ENCODE data around the gene AKAP6.

Gene AKAP6

GRCh38 chr14:32594766-32595165 lies 265.7 kb downstream of the AKAP6 start:
- Histone ChIP-seq H3K9me3 (ENCODE audit: control insufficient read depth, low read length) (no peaks in the 10 kb centered on the region), H3K4me1 (ENCODE audit: control insufficient read depth, insufficient read depth, low read length) (peaks cover 32% of the 10 kb centered on the region), H3K9ac (ENCODE audit: low read length) (peak overlapping the region; percentile 53), H3K27me3 (replicated peaks; ENCODE audit: control insufficient read depth, insufficient read depth, low read length) (no peaks in the 10 kb centered on the region), H3K4me3 (ENCODE audit: low read length) (peak overlapping the region; percentile 3), H3K36me3 (ENCODE audit: control insufficient read depth, insufficient read depth, low read length, severe bottlenecking) (no peaks in the 10 kb centered on the region)
- peak; percentile 80 for DNase-seq (ENCODE audit: low read depth)

GRCh38 chr14:32595497-32595896 lies 266.4 kb downstream of the AKAP6 start:
- no peaks in the 10 kb centered on the region for H3K36me3 ChIP-seq (ENCODE audit: control insufficient read depth, insufficient read depth, low read length, severe bottlenecking)
- DNase-seq (ENCODE audit: low read depth), result no peak

DNA sequence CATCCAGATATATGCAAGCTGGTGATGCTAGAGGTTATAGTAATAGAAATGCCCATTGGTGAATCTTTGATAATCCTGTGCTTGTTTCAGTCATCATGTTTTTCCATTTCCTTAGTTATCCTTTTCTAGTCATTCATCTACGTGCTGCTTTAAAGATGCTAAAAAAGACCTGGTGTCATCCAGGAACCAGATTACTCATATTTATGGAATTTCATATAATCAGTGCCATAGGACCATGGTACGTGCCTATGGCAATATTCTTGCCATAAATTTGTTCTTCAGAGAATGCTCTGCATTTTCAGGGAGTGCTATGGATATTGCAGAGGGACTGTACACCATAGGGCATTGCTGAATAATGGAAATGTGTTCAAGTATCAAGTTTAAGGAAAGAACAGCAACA lies 267.3 kb downstream of the AKAP6 start:
- peaks cover 32% of the 10 kb centered on the region for H3K4me1 ChIP-seq (ENCODE audit: control insufficient read depth, insufficient read depth, low read length)
- no peaks in the 10 kb centered on the region for H3K36me3 ChIP-seq (ENCODE audit: control insufficient read depth, insufficient read depth, low read length, severe bottlenecking)
- H3K4me3 ChIP-seq (ENCODE audit: low read length), result no peak overlapping the region
- no peaks in the 10 kb centered on the region for H3K9me3 ChIP-seq (ENCODE audit: control insufficient read depth, low read length)
- H3K27me3 ChIP-seq (replicated peaks; ENCODE audit: control insufficient read depth, insufficient read depth, low read length), result no peaks in the 10 kb centered on the region
- H3K9ac ChIP-seq (ENCODE audit: low read length), result no peak overlapping the region
- DNase-seq (ENCODE audit: low read depth), result no peak

More at GRCh38 chr14:32595497-32595896, 266.4 kb downstream of the AKAP6 start:
- Histone ChIP-seq H3K9me3 (ENCODE audit: control insufficient read depth, low read length) (no peaks in the 10 kb centered on the region), H3K4me1 (ENCODE audit: control insufficient read depth, insufficient read depth, low read length) (peaks cover 32% of the 10 kb centered on the region), H3K9ac (ENCODE audit: low read length) (peak overlapping the region; percentile 53), H3K4me3 (ENCODE audit: low read length) (no peak overlapping the region), H3K27me3 (replicated peaks; ENCODE audit: control insufficient read depth, insufficient read depth, low read length) (no peaks in the 10 kb centered on the region)

DNA sequence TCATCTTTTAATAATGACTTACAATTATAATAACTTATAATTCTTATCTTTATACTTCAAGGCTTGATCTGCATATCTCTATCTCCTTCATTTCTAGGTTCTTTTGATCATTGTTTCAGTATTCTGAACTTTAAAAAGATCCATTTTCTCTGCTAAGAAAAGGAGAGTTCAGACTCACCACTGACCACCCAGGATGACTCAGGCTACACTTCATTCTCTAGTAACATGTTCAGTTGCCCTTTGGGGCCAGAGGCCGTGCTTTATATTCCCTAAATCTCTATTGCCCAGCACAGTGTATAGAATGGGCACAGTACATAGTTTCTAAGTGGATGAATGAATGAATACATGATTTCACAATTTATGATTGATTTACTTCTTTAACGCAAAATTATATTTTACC lies 268.7 kb downstream of the AKAP6 start:
- Histone ChIP-seq H3K9me3 (ENCODE audit: control insufficient read depth, low read length) (no peaks in the 10 kb centered on the region), H3K9ac (ENCODE audit: low read length) (no peak overlapping the region), H3K4me3 (ENCODE audit: low read length) (no peak overlapping the region), H3K4me1 (ENCODE audit: control insufficient read depth, insufficient read depth, low read length) (peaks cover 42% of the 10 kb centered on the region), H3K36me3 (ENCODE audit: control insufficient read depth, insufficient read depth, low read length, severe bottlenecking) (no peaks in the 10 kb centered on the region), H3K27me3 (replicated peaks; ENCODE audit: control insufficient read depth, insufficient read depth, low read length) (no peaks in the 10 kb centered on the region)
- no peak for DNase-seq (ENCODE audit: low read depth)

DNA sequence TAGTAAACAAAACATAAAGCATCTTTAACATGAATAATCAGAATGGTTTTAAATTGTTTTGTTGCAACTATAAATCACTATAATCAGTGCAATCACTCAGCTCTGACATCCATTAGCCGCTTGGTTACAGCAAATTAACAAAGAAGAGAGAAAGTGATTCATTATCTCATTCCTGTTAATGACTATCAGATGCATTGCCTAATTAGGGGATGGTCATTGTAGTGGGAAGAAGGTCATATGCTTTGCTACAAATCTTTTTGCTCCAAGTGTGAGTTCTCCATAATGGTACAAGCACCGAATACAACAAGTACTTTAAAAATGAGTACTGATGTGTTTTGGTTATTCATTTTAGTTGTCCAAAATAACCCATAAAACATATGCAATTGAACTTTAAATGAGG lies 272.0 kb downstream of the AKAP6 start:
- peaks cover 15% of the 10 kb centered on the region for H3K4me1 ChIP-seq (ENCODE audit: control insufficient read depth, insufficient read depth, low read length)
- H3K9ac ChIP-seq (ENCODE audit: low read length), result no peak overlapping the region
- H3K9me3 ChIP-seq (ENCODE audit: control insufficient read depth, low read length), result no peaks in the 10 kb centered on the region
- no peak overlapping the region for H3K4me3 ChIP-seq (ENCODE audit: low read length)
- no peaks in the 10 kb centered on the region for H3K27me3 ChIP-seq (replicated peaks; ENCODE audit: control insufficient read depth, insufficient read depth, low read length)
- no peaks in the 10 kb centered on the region for H3K36me3 ChIP-seq (ENCODE audit: control insufficient read depth, insufficient read depth, low read length, severe bottlenecking)
- DNase-seq (ENCODE audit: low read depth), result no peak

DNA sequence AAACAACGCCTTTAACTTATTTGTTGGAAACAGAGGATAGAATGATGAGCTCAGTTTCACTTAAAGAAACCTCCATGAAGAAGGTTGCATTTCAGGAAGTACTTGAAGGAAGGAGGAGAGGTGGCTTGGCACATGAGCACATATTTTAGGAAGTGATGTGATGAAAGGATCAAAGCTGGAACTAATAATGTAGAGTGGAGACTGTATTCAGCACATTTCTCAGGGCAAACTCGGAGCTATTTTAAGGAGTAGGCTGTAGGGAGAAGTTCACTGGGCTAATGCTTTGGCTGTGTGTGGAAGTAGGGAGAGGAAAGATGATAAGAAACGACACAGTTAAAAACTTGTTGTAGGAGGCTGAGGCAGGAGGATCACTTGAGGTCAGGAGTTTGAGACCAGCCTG lies 272.8 kb downstream of the AKAP6 start:
- Histone ChIP-seq H3K27me3 (replicated peaks; ENCODE audit: control insufficient read depth, insufficient read depth, low read length) (no peaks in the 10 kb centered on the region), H3K9ac (ENCODE audit: low read length) (no peak overlapping the region), H3K4me3 (ENCODE audit: low read length) (no peak overlapping the region), H3K9me3 (ENCODE audit: control insufficient read depth, low read length) (no peaks in the 10 kb centered on the region), H3K36me3 (ENCODE audit: control insufficient read depth, insufficient read depth, low read length, severe bottlenecking) (no peaks in the 10 kb centered on the region), H3K4me1 (ENCODE audit: control insufficient read depth, insufficient read depth, low read length) (peaks cover 15% of the 10 kb centered on the region)
- no peak for DNase-seq (ENCODE audit: low read depth)

GRCh38 chr14:32602699-32603098 lies 273.6 kb downstream of the AKAP6 start:
- H3K4me1 ChIP-seq (ENCODE audit: control insufficient read depth, insufficient read depth, low read length), result peaks cover 21% of the 10 kb centered on the region
- no peak for DNase-seq (ENCODE audit: low read depth)
- H3K36me3 ChIP-seq (ENCODE audit: control insufficient read depth, insufficient read depth, low read length, severe bottlenecking), result no peaks in the 10 kb centered on the region
- no peaks in the 10 kb centered on the region for H3K9me3 ChIP-seq (ENCODE audit: control insufficient read depth, low read length)
- no peak overlapping the region for H3K4me3 ChIP-seq (ENCODE audit: low read length)
- H3K9ac ChIP-seq (ENCODE audit: low read length), result no peak overlapping the region
- H3K27me3 ChIP-seq (replicated peaks; ENCODE audit: control insufficient read depth, insufficient read depth, low read length), result no peaks in the 10 kb centered on the region

GRCh38 chr14:32603992-32604565 lies 275.0 kb downstream of the AKAP6 start:
- no peaks in the 10 kb centered on the region for H3K9me3 ChIP-seq (ENCODE audit: control insufficient read depth, low read length)
- DNase-seq (ENCODE audit: low read depth), result no peak
- H3K4me1 ChIP-seq (ENCODE audit: control insufficient read depth, insufficient read depth, low read length), result peaks cover 26% of the 10 kb centered on the region
- no peak overlapping the region for H3K9ac ChIP-seq (ENCODE audit: low read length)
- H3K27me3 ChIP-seq (replicated peaks; ENCODE audit: control insufficient read depth, insufficient read depth, low read length), result no peaks in the 10 kb centered on the region
- H3K36me3 ChIP-seq (ENCODE audit: control insufficient read depth, insufficient read depth, low read length, severe bottlenecking), result no peaks in the 10 kb centered on the region
- H3K4me3 ChIP-seq (ENCODE audit: low read length), result no peak overlapping the region

DNA sequence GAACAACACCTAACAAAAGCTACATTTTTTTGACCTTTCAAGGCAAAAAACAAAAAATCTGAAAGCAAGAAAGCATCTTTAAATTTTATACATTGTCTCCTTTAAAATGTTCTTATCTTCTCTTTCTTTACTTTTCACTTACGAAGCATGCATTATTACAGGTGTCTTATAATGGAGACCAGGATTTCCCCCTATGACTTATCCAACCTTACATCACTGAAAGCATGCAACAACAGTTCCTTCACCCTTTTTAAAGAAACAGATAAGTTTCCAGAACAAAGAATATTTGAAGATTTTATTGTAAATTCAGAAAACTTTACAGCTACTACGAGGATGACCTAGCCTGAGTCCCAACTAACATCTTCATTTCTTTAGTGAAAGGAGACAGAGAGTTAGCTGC lies 277.2 kb downstream of the AKAP6 start:
- no peak overlapping the region for H3K4me3 ChIP-seq (ENCODE audit: low read length)
- no peaks in the 10 kb centered on the region for H3K9me3 ChIP-seq (ENCODE audit: control insufficient read depth, low read length)
- H3K4me1 ChIP-seq (ENCODE audit: control insufficient read depth, insufficient read depth, low read length), result peaks cover 33% of the 10 kb centered on the region
- H3K9ac ChIP-seq (ENCODE audit: low read length), result no peak overlapping the region
- H3K36me3 ChIP-seq (ENCODE audit: control insufficient read depth, insufficient read depth, low read length, severe bottlenecking), result no peaks in the 10 kb centered on the region
- no peaks in the 10 kb centered on the region for H3K27me3 ChIP-seq (replicated peaks; ENCODE audit: control insufficient read depth, insufficient read depth, low read length)
- DNase-seq (ENCODE audit: low read depth), result no peak

GRCh38 chr14:32607399-32607798 lies 278.3 kb downstream of the AKAP6 start:
- peaks cover 36% of the 10 kb centered on the region for H3K4me1 ChIP-seq (ENCODE audit: control insufficient read depth, insufficient read depth, low read length)
- no peak for DNase-seq (ENCODE audit: low read depth)

GRCh38 chr14:32608857-32609256 lies 279.8 kb downstream of the AKAP6 start:
- Histone ChIP-seq H3K27me3 (replicated peaks; ENCODE audit: control insufficient read depth, insufficient read depth, low read length) (no peaks in the 10 kb centered on the region), H3K9ac (ENCODE audit: low read length) (no peak overlapping the region), H3K4me3 (ENCODE audit: low read length) (no peak overlapping the region), H3K36me3 (ENCODE audit: control insufficient read depth, insufficient read depth, low read length, severe bottlenecking) (no peaks in the 10 kb centered on the region), H3K4me1 (ENCODE audit: control insufficient read depth, insufficient read depth, low read length) (peaks cover 34% of the 10 kb centered on the region), H3K9me3 (ENCODE audit: control insufficient read depth, low read length) (no peaks in the 10 kb centered on the region)
- DNase-seq (ENCODE audit: low read depth), result no peak

More at GRCh38 chr14:32607399-32607798, 278.3 kb downstream of the AKAP6 start:
- Histone ChIP-seq H3K36me3 (ENCODE audit: control insufficient read depth, insufficient read depth, low read length, severe bottlenecking) (no peaks in the 10 kb centered on the region), H3K27me3 (replicated peaks; ENCODE audit: control insufficient read depth, insufficient read depth, low read length) (no peaks in the 10 kb centered on the region), H3K9me3 (ENCODE audit: control insufficient read depth, low read length) (no peaks in the 10 kb centered on the region), H3K9ac (ENCODE audit: low read length) (no peak overlapping the region), H3K4me3 (ENCODE audit: low read length) (no peak overlapping the region)

DNA sequence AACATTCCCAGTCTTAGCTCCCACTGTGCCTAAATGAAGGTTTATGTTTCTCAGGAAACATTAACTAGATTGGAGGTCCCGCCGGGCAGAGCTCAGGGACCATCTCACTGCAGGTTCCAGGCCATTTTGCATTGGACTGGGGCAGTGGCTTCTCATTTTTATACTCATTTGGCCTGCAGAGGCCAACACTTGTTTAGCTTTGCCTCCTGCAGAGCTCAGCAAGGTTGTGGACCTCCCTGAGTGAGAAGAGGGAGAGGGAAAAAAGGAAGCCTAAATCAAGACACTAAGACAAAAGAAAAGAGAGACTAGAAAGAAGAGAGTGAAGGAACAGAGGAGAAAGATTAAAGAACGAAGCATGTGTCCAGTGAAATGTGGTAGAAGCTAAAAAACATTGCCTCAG lies 280.3 kb downstream of the AKAP6 start:
- Histone ChIP-seq H3K27me3 (replicated peaks; ENCODE audit: control insufficient read depth, insufficient read depth, low read length) (no peaks in the 10 kb centered on the region), H3K4me1 (ENCODE audit: control insufficient read depth, insufficient read depth, low read length) (peaks cover 34% of the 10 kb centered on the region), H3K36me3 (ENCODE audit: control insufficient read depth, insufficient read depth, low read length, severe bottlenecking) (no peaks in the 10 kb centered on the region), H3K4me3 (ENCODE audit: low read length) (no peak overlapping the region), H3K9me3 (ENCODE audit: control insufficient read depth, low read length) (no peaks in the 10 kb centered on the region), H3K9ac (ENCODE audit: low read length) (no peak overlapping the region)
- DNase-seq (ENCODE audit: low read depth), result no peak

Measured in adipocyte (in vitro differentiated cells).